Smooth muscle cell of the brain vasculature (primary cell): ENCODE measurements around the gene TM9SF3.
A peak's percentile ranks its signal among the peaks of the same experiment; 100 is the strongest.
"Not testable (repeated sequence)": the region's sequence is repeated elsewhere in the genome, so short reads cannot be mapped to it uniquely, and the experiment has no call there.

Experiments
- DNase-seq: peaks from one replicate; pipeline ENCODE4 v3.0.0-alpha.2; 2012; ENCODE audit warnings: low read depth, low spot score

Gene TM9SF3

DNA sequence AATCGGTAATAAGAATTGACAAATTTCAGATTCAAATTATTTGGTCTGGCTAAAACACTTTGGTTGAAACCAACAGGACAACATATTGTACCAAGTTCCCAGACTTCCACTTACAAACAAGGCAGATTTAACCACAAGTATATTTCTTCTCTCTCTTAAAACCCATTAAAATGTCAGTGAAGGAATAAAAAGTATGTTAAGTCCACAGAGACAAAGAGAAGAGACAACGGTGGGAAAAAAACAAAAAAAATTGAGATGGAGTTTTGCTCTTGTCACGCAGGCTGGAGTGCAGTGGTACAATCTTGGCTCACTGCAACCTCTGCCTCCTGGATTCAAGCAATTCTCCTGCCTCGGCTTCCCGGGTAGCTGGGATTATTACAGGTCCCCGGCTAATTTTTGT, 16.3 kb downstream of the TM9SF3 start:
- DNase-seq, result no peak

DNA sequence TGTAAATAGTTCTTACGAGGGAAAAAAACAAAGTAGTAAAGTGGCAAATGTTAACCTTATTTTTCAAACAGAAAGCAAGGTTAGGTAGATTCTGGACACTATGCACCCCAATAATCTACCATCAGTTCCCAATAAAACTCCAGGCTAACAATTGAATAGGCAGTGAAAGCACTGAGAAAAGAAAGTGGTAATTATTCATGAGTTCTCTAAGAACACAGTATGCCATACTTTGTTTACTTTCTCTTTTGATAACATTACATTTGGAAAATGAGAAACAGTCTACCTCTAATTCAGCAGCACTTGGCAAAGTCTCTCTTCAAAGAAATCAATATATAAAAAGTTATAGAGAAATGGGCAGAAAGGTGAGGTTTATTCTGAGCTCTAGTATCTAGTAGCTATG, 18.4 kb downstream of the TM9SF3 start:
- no peak for DNase-seq

DNA sequence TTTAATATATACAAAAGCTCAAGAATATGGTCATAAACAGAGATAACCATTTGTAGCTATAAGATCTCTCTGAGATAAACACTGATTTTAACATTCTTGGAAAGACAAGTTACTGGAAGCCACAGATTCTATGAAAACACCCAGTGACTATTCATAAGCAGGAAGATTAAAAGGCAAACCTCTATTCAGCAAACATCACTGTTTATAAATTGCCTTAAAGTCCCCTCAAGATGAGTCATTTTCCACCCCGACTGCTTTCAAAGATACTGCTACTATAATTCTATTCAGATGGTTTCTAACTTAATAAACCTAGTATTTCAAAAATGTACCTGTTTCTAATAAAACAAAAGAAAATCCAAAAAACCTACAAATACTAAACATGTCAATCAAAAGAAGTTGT, 21.0 kb downstream of the TM9SF3 start:
- DNase-seq, result no peak

DNA sequence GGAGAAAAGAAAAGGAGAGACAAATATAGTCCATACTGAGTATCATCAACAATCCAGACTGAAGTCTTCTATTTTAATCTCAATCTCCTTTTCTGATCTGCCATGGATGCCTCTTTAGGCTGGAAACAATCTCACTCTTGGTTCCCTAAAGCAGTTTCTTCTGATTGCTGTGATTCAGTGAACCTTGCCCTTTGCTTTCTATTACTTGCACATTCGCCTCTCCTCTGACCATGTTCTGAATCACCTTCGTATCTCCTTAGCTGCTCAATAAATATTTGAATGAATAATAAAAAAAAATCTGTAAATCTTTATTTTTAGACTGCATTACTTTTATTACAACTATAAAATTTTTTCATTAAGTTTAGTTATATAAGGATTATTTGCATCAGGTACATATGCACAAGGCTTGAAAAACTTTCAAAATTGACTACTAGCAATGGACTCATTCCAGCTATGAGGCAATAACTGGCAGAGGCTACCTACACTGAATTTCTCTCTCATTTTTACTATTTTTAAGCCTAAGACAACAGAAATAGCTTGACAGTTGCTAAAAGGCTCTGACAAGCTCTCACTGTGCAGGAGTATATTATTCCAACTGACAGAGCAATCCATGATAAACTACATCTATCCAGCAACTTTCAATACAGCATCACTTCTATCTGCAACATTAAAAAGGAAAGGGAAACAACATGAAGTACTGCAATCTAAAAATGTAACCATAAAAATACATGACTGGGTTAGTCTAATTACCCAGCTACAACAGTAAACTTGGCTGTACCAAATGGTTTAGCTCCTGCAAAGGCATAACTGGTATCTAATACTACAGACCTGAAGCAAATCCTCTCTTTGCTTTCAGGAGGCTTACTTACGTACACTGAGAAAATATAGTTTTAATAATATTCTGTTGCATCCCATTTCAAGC, 25.6 kb downstream of the TM9SF3 start:
- no peak for DNase-seq

DNA sequence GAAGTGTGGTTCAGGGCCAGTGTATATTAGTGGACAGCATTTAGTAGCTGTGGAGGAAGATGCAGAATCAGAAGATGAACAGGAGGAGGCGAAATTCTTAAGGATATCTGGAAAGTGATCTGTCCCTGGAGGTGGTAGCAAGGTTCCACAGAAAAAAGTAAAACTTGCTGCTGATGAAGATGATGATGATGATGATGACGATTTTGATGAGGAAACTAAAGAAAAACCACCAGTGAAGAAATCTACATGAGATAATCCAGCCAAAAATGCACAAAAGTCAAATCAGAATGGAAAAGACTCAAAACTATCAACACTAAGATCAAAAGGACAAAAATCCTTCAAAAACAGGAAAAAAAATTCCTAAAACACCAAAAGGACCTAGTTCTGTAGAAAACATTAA, 26.3 kb downstream of the TM9SF3 start:
- no peak for DNase-seq

DNA sequence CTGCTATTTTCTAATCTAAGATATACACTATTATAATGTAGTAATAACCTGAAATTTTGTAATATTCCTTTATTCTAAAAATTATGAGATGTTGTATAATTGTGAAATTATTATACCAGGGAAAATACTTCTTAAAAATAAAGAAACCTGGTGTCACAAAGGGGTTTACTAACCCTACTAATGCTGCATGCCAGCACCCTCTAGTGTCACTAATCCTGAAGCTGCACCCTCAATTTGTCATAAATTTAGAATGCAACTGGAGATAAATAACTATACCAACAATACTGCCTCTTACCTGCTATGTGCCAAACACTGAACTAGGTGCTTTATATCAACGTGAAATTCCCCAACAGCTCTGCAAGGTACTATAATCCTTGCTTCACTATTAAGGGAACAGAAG, 30.8 kb downstream of the TM9SF3 start:
- no peak for DNase-seq

DNA sequence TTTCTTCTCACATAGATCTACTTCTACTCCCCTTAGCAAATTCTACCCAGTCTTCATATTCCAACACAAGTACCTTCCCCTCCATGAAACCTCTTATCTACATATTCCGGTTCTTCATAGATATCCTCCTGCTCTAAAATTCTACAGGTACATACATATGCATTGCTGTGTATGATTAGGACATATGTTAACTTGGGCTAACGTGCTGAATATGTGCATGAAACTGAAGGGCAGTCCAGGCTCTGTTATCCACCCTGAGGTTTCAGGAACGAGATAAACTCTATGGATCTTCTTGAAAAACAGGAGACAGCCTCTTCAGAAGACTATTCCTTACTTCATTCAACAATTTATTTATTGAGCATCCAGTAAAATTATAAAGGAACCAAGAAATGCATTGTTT, 31.5 kb downstream of the TM9SF3 start:
- no peak for DNase-seq

DNA sequence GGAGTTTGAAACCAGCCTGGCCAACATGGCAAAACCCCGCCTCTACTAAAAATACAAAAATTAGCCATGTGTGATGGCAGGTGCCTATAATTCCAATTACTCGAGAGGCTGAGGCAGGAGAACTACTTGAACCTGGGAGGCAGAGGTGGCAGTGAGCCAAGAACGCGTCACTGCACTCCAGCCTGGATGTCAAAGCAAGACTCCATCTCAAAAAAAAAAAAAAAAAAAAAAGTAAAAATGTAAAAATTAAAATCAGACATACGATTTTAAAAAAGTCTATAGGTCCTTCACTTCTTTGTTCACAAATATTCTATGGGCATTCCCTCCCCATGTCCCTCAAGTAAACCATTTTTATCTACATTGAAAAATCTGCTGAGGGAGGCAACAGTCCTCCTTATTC, 38.2 kb downstream of the TM9SF3 start:
- DNase-seq, result no peak

DNA sequence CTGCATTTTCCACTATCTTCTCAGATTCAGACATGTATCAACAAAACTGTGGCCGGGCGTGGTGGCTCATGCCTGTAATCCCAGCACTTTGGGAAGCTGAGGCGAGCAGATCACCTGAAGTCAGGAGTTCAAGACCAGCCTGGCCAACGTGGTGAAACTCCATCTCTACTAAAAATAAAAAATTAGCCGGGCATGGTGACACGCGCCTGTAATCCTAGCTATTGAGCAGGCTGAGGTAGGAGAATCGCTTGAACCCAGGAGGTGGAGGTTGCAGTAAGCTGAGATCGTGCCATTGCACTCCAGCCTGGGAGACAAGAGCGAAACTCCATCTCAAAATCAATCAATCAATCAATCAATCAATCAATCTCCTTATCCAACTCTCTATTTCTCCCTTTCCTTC, 41.3 kb downstream of the TM9SF3 start:
- not testable (repeated sequence) for DNase-seq

DNA sequence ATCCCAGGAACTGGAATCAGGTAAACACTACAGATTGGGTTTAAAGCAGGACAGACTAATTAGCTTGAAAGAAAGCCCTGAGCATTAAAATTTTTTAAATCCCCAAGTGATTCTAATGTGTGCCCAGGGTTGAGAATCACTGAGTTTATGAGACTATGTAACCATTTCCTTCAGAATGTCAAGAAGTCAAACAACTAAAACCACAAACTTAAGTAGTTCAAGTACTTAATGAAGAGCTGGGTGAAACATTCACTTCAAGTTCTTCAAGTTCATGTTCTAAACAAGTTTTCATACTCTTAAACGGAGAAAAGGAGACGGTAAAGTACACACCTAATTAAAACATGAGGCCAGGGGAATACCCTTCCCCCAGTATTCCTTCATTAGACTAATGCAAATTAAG, 44.9 kb downstream of the TM9SF3 start:
- no peak for DNase-seq

DNA sequence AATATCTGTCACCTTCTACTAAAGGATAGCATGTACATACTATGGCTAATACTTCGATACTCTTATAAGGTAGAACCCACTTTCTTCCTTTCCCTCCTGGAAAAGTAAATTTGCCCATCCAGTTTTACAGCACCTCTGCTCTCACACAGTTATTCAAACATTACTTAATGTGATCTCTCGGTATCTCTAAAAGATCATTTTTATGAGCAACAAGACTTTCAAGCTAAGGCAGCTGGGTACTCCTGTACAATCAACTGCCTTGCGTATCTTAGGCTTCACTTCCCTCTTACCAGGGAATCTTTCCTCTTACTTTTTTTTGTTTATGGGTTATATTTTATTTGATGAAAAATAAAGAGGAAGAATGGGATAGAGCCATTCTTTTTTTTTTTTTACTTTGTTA, 46.6 kb downstream of the TM9SF3 start:
- no peak for DNase-seq

DNA sequence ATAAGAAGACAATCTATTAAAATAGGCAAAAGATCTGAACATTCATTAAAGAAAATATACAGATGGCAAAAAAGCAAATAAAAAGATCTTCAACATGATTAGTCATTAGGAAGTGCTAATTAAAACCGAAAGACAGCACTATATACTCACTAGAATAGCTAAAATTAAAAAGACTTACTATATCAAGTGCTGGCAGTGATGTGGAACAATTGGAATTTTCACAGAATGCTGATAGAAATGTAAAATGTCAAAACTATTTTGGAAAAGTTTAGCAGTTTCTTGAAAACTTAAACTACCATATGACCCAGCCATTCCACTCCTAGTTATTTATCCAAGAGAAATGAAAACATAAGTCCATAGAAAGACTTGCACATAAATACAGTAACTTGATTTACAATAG, 48.1 kb downstream of the TM9SF3 start:
- no peak for DNase-seq

DNA sequence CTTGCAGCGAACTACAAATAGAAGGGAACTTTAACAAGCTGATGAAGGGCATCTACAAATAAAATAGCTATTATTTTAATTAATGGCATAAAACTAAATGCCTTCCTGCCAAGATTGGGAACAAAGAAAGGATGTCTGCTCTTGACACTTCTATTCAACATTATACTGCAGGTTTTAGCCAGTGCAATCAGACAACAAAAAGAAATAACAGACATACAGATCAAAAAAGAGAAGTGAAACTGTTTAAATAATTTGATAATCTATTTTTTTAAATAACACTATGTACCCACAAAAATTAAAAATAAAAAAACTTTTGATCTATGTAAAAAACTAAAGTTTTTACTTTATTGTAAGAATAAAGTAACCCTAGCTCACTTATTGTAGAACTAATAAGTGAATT, 50.7 kb downstream of the TM9SF3 start:
- no peak for DNase-seq

DNA sequence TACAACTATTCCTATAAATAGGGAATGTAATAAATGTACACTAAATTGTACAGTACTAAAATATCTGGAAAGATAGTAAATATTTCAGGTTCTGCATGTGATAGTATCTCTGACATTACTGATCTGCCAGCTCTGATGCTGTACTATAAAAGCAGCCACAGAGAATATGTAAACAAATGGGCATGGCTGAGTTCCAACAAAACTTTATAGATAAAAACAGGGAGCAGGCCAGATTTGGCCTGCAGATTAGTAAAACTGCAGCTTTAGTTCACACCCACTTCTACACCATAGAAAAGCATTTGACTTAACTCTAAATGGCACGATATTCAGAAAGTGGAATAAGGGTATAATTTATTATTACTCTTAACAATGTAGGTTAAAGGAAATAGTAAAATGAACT, 54.3 kb downstream of the TM9SF3 start:
- DNase-seq, result no peak

DNA sequence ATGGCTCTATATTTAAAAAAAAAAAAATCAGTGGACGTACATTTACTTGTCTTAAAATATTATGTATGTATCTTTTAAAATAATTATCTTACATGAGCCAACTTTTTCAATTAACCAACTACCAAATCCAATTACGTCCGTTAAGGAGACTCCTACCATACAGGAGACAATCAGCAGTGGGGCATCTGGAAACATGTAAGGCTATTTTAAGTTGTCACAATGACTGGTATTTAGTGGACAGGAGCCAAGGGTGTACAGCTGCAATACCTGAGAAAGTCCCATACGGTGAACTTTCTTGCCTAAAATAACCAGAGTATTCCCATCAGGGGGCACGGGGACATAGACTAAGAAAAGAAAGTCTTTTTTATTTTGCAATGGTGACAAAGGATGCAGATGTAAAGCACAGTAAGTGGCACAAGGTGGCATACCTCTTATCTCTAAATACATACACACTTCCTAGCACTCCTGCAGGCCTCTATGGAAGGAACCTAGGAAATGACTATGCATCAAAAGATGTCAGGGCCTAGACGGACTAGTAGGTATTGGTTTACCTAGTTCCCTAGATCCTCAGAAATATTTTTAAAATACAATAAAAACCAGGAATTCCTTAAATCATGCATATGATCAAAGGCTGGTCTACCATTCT, 57.1 kb downstream of the TM9SF3 start:
- DNase-seq, result no peak

DNA sequence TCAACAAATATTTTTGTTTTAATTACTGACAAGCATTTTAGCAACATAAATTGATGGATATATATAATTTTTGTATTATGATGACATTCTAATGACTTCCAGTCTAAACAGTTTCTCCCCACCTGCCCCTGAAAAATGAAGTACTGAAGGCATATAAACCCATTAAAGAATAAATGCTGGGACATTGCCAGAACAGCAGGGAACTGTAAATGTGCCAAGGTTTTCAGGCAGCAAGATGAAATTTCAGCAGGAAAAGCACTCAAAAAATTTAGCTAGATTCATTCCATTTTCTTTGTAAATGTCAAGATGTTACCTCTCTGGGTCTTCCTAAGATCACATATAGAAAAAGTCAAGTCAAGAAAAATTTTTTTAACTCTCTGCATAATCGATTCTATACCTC, 62.1 kb downstream of the TM9SF3 start:
- DNase-seq, result no peak

DNA sequence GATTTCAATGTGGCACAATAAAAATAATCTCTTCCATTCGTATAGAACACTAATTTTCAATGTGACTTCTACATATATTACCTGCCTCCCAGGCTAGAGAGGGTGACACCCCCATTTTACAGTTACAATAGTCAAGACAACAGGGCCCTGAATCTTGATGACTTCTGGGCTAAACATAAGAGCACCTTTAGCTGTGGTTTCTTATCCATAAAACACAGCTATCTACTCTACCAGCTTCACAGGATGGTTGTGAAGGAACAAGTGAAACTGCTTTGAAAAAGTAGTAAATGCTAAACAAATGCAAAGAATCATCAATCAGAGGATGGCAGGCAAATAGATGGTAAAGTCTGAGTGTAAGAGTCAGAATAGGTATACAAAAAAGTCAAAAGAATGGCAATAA, 69.5 kb downstream of the TM9SF3 start:
- DNase-seq, result no peak

DNA sequence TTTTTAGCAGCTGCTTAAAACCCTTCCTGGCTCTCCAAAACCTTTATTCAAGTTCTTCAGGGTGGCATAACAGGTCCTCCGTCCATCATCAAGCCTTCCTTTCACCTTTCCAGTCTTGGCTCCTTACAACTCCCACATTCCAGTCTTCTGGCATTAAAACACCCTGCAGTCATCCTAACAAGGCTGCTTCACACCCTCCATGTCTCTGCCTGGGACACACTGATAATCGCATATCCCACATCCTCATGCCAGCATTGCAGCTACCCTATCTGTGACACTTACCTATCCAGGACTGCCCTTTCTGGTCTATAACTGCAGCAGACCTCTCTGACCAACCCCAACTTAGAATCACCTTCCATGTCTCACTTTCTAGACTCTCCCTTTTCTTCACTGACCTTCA, 70.5 kb downstream of the TM9SF3 start:
- no peak for DNase-seq

DNA sequence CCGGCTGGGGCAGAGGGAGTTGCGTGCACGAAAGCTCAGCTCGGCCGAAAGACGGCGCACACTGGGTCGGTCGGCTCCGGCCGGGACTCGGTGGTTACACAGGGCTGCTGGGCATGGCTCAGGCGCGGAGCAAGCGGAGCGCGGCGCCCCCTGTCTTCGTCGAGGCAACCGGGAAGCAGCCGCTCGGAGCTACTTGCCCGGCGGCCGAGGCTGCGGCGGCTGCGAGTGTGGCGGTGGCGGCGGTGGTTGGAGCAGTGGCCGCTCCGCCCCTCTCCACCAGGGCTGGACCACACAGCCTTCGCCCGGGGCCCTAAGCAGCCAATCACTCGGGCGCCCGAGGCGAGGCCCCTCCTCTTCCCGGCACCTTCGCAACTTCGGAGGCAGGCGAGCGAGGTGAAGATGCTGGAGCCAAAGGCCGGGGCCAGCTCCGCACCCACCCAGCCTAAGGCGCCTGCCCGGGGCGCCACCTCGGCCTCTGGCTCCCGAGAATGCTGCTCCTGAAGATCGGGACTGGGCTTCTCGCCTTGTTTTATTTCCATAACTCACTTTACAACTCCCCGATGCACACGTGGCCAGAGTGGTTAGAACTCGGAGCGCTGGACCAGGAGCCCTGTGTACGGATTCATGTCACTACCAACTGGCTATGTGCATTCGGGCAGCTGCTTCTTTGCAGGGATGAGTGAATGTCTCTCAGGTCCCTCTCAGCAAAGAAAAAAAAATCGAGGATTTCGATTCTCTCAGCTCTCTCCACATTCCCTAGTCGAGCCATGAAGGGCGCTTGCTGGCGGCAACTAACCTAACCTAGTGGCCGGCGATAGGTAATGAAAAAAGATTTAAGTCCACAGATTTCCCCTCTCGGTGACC, 72.9 kb downstream of the TM9SF3 start, which contains the start of gene TLL2:
Gene TLL2, minus strand, starts transcription at position 229 of the 864 bp plus-strand sequence. CDS start 241 bp downstream, outside the sequence.
- DNase-seq, result peak; percentile 51

DNA sequence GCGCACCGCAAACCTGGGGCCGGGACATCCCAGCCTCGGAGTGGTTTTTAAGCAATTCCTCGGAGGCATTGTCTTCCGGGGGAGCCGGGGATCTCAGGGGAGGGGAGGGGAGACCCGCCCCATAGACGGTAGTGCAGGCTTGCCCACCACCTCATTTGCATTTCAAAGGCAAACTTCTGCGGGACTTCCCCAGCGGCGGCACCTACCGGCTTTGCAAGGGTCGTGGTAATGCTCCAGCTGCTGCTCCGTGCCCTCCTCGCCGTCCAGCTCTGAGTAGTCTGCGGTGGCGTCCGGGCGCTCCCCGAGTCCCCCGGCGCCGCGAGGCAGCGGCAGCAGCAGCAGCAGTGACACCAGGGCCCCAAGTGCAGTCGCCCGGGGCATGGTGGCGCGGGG, 73.5 kb downstream of the TM9SF3 start:
- no peak for DNase-seq

DNA sequence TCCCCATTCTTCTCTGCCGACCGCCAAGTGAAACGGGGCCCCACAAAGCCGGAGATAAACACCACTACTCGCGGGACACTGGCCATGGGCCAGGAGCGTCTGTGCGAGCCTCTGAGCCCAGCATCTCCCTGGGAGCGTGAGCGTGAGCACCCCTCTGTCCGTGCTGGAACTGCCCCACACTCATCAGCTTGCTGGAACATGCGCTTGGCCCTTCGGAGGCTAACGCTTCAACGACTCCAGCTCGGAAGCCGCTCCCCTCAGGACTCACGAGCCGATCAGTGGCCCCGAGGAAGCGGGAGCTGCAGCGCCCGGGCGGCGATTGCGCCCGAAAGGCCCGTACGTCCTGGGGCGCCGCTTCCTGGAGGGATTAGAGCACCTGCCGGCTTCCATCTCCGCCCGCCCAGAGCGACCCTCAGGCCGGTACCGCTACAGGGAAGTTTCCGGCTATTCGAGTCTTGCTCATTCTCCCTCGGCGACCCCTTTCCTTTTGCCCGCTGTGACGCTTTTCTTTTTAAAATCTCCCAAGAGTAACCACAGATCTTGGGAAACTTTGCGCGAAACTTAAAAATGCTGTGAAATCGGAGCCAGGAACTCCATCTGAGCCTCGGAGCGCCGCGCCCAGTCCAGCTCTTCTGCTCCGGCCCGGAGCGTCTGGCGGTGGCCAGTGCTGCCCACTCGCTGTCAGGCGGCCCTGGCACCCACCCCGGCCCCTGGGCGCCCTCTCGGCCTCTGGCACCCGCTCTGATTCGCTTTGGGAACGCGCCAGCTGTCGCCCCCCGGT, 74.1 kb downstream of the TM9SF3 start:
- DNase-seq, result no peak
